ENCODE data around the gene NUPR1.
"Not testable (repeated sequence)": the region's sequence is repeated elsewhere in the genome, so short reads cannot be mapped to it uniquely, and the experiment has no call there.

Gene NUPR1

DNA sequence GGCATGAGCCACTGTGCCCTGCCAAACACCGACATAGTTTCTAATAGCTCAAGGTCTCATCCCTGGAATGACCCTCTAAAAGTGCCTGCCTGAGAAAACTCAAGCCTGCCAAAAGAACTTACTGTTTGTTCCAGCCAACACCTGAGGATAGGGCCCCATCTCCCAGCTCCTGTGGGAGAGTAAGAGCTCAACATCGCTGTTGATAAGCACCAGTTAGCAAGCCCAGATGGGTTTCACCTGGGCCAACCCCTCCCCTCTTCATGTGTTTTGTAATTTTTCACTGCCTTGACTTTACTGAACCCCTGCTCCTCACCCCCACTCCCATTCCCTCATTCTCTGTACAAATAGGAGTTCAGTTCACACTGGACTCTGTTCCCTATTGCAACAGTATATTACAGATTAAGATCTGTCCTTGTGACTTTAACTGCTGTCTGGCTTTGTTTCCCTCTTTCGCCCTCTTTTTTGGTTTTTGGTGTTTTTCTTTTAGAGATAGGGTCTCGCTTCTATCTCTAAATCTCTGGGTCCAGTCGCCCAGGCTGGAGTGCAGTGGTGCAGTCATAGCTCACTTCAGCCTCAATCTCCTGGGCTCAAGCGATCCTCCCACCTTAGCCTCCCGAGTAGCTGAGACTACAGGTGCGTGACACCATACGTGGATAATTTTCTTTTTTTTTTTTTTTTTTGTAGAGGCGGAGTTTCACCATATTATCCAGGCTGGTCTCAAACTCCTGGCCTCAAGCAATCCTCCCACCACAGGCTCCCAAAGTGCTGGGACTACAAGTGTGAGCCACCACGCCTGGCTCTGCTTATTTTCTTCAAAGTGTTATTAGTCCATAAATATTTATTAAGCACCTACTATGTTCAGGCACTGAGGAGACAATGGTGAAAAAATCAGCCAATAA is 12.3 kb downstream of the NUPR1 start:
- DNase-seq (ENCODE audit: low spot score) = no peak

DNA sequence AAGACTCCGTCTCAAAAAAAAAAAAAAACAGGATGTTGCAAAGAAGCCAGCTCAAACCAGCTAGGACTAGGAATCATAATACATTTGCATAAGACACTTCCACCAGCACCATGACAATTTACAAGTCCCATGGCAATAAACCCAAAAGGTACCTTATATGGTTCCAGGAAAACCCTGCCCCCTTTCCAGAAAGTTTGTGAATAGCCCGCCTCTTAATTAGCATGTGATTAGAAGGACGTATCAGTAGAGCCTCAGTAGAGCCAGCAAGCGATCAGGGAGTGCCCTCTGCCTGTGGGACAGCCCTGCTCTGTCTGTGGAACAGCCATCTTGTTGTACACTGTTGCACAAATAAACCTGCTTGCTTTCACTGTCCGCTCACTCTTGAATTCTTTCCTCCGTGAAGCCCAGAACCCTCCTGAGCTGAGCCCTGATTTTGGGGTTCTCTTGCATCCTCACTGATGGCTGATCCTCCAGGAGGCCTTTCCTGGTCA is 14.0 kb downstream of the NUPR1 start:
- DNase-seq (ENCODE audit: low spot score) = no peak

DNA sequence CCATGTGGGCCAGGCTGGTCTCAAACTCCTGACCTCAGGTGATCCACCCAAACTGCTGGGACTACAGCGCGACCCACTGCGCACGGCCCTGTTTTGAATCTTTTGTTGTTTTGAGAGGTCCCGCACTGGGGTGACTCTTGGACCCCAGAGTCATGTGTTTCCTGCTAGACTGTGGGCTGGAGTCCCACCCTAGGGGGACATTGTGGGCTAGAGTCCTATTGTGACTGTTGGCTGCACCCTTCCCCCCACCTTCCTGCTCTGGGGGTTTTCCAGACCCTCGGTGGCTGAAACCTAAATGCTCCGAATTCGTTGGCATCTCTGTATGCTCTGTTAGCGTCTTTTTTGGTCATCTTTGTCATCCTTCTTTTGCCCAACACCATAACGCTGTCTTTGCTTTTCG is 16.0 kb downstream of the NUPR1 start:
- DNase-seq (ENCODE audit: low spot score) = no peak

DNA sequence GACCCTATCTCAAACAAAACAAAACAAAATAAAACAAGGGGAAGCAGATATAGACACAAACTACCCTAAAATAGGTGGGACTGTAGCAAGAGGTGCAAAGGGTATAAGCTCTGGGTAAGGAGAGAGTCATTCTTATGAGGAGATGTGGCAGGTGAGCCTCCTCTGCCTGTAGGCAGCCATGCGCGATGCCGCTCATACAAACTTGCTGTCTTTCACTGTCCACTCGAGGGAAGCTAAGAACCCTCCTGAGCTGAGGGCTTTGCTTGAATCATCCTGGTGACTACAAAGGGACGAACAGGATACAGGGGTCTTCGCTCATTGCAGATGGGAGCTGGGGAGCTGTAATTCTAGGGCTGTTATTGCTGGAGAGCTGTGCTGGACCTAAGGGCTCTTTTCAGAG is 17.3 kb downstream of the NUPR1 start:
- DNase-seq (ENCODE audit: low spot score) = no peak

DNA sequence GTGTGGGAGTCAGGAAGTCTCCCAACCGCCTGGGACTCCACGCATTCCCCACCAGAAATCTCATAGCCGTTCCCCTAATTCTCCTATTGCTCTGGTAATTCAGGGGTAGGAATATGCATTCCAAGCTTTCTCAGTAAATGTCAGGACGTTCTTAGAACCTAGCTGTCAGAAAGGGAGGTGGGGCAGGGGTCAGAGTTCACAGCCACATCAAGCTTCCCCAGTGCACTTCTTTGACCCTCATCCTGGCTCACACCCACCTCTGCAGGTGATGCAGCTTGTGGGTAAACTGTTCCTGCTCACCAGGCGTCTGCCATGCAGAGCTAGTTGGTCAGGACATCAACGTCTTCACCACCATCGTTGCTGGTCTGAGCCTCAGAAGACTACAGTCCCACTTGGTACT is 18.1 kb downstream of the NUPR1 start:
- DNase-seq (ENCODE audit: low spot score) = no peak

DNA sequence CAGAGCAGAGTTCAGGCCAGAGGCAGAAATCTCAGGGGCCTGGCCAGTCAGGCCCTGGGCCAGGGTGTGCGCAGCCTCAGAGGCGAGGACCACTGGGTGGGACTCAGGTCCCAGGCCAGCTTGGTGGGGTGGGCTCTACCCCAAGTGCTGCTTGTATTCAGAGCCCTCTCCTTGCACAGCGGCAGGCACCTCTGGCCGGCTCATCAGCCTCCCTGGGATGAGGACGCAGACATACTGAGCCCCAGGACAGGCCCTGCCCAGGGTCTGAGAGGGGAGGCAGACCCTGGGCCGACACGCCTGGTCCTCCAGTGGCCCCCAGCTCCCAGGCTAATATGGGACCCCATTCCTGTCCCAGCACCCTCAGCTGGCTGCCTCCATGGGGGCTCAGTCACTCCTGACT is 24.5 kb downstream of the NUPR1 start:
- DNase-seq (ENCODE audit: low spot score) = no peak

DNA sequence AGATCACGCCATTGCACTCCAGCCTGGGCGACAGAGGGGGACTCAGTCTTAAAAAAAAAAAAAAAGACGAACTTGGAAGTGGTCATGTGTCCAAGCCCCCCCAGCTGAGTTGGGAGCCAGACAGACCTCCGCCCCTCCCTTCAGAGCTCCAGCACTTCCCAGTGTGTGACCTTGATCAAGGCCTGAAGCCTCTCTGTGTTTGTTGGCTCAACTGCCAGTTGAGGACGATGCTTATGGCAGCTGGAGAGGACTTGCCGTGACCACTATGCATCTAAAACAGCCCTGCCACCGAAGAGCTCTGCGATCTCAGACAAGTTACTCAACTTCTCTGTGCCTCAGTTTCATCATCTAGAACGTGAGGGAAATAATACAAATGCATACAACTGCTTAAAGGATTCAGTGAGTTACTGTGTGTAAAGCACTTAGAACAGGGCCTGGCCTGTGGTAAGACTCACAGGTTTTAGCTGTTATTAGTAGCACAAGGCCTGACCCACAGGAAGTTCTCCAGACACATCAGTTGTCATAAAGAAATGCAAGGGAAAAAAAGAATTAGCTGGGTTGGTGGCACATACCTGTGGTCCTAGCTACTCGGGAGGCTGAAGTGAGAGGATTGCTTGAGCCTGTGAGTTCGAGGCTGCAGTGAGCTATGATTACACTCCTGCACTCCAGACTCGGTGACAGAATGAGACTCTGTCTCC is 25.1 kb downstream of the NUPR1 start:
- no peak for DNase-seq (ENCODE audit: low spot score)

DNA sequence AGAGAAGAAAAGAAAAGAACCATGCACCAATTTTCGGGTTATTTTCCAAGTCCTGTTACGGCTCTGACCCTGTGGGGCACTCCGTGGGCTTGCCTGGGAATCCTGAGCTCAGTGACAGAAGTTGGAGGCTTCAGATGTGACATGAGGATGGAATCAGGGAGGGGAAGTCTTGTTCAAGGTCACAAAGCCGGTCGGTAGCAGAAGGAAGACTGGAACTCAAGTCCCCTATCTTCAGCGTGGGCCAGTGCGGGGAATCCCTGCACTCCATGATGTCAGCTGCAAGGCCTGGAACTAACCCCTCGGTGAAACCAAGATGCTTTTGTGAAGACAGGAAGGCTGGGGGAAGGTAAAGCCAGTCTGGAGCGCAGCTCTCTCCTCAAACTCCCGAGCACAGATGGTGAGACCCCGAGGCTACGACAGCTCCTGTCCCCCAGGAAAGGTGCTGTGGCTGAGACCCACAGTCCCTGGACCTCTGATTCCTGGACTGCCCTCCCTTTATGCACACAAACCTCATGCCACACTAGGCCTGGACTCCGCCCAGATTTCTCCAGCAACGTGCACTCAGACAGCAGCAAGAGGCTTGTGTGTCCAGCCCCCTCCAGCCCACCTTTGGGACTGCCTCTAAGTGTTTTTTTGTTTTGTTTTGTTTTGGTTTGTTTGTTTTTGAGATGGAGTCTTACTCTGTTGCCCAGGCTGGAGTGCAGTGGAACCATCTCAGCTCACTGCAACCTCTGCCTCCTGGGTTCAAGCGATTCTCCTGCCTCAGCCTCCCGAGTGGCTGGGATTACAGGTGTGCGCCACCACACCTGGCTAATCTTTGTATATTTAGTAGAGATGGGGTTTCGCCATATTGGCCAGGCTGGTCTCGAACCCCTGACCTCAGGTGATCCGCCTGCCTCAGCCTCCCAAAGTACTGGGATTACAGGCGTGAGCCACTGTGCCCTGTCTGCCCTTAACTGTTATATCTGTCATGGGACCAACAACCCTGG is 26.7 kb downstream of the NUPR1 start:
- no peak for DNase-seq (ENCODE audit: low spot score)

DNA sequence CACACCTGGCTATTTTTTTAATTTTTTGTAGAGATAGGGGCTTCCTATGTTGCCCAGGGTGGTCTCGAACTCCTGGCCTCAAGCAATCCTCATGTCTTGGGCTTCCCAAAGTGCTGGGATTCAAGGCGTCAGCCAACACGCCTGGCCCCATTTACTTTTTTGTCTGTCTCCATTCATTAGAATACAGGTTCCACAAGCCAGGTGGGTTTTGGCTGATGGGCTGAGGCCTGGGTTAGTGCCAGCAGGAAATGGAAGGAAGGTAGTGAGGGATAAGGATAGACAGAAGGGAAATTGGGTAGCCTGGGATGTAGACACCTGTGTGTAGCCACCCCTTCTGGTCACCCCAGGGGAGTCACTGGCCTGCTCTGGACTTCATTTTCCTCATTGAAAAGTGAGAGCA is 27.7 kb downstream of the NUPR1 start:
- no peak for DNase-seq (ENCODE audit: low spot score)

DNA sequence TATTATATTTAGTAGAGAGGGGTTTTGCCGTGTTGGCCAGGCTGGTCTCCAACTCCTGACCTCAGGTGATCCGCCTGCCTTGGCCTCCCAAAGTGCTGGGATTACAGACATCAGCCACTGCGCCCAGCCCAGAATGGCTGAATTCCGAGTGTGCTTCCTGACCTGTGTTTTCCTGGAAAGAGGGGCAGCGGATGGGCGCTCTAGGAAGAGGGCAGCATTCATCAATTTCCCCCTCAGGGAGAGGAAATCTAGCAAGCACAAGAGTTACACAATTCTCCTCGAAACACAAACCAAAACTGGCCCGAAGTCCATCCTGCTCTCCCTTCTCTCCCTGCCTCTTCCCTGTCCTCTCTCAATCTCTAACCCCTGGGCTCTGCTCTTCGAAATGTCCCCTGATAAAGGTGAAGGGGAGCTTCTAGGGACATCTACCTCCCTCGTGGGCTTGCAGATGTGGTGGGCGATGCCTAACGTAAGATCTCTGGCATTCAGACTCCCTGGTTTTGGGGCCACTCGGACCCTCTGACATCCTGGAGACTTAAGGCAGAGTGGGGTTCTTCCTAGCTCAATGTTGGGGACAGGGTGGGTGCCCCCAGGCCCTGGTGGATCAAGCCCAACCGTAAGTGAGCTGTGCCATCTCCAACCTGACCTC is 33.2 kb downstream of the NUPR1 start:
- no peak for DNase-seq (ENCODE audit: low spot score)

DNA sequence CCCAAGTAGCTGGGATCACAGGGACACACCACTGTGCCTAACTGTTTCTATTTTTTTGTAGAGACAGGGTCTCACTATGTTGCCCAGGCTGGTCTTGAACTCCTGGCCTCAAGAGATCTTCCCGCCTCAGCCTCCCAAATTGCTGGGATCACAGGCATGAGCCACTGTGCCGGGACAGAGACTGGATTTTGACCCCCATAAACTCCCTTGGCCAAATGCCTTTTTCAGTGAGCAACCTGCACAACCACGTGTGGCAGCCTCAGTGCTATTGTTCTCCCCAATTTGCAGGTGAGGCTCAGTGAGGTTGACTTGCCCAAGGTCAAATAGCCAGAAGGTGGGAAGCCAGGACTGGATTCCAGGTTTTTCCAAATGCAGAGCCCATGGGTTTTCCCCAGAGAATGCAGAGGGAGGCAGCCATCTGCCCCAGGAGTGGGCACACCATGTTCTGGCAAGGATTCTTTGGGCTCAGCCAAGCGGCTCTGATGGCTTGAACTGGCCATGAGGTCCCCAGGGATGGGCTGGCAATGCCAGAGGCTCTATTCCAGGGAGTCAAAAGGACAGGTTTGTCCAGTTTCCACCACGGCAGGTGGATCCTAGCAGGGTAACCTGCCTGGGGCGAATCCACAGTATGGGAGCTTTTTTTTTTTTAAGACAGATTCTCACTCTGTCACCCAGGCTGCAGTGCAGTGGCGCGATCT is 33.9 kb downstream of the NUPR1 start:
- DNase-seq (ENCODE audit: low spot score) = peak; percentile 57

DNA sequence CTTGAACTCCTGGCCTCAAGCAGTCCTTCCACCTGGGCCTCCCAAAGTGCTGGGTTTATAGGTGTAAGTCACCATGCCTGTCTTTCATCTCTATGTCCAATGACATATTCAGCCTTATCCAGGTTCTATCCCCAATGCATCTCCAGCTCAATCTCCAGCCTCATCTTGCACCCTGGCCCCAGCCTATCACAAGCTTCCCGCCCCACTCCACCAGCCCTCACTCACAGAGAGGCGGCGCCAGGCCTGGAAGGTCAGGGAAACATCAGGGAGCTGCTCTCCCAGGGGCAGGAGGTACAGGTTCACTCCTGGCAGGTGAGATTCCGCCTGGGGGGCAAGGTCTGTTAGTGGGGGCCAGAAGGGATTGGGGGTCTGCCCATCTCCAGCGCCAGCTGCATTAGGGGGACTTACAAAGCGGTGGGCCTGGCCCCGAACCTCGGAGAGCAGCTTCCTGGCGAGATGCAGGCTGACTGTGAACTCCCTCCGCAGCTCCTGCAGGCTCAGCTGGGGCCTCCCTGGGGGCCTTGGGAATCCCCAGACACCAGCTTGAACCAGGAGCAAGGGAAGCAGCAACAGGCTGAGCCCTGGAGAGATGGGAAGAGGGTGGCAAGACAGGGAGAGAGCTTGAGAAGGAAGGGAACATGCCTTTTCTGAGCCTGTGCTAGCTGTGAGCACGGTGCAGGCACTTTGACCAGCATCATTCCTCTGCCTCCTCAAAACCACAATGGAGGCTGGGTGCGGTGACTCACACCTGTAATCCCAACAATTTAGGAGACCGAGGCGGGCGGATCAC is 35.1 kb downstream of the NUPR1 start:
- DNase-seq (ENCODE audit: low spot score) = no peak

DNA sequence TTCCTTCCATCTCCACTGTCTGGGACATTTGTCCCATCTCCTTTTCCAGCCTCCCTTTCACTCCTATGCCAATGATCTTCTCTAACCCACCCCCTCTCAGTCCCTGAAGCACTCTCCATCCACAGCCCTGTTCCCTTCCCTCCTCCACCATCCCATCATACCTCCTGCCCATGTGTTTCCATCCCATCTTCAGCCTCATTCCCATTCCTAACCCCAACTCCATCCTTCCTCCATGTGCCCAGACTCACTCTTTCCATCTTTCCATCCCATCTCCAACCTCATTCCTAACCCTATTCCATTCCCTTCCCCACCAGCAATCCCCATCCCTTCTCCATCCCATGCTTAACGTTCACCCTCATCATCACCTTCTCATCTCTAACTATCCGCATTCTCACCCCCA is 36.5 kb downstream of the NUPR1 start:
- no peak for DNase-seq (ENCODE audit: low spot score)

DNA sequence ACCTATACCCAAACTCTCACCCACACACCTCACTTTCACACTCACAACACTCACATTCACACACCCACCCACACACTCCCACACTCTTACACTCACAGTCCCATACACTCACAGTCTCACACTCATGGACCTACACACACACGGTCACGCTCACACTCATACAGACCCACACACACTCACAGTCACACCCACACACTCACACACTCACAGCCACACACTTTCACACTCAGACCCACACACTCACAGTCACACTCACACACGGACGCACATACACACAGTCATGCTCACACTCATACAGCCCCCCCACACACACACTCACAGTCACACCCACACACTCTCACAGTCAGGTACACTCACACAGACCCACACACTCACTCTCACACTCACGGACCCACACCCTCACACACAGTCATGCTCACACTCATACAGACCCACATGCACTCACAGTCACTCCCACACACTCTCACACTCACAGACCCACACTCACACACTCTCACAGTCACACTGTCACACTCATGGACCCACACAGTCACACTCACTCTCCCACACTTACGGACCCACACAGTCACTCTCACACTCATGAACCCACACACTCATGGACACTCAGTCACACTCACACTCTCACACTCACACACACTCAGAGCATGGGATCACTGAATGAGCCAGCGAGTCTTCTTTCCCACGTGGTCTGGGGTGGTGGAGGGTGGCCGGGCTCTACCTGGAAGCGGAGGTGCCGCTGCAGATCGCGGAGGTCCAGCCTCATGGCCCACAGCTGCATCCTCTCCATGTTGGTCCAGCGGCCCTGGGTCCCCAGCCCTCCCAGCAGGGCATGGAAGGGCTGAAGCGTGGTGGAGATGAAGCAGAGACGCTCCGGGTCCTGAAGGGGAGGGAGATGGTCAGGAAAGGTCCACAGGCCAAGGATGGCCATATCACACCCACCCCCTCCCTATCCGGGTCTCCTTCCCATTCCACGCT is 37.2 kb downstream of the NUPR1 start:
- DNase-seq (ENCODE audit: low spot score) = no peak

DNA sequence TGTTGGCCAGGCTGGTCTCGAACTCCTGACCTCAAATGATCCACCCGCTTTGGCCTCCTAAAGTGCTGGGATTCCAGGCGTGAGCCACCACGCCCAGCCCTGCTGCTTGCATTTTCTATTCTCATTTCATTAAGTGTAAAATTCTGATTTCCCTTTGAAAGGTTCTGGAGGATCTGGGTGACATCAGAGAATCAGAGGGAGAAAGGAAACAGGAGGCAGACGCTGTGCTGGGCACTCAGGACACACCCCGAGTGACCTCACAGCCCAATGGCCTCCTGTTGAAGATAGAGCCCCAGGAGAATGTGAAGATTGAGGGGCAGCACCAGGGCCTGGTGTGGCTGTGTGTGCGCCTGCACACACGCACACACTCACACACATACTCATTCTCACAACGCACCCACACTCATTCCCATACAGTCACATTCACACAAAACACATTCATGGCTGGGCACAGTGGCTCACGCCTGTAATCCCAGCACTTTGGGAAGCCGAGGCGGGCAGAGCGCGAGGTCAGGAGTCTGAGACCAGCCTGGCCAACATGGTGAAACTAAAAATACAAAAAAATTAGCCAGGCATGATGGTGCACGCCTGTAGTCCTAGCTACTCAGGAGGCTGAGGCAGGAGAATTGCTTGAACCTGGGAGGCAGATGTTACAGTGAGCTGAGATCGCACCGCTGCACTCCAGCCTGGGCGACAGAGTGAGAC is 38.1 kb downstream of the NUPR1 start:
- not testable (repeated sequence) for DNase-seq (ENCODE audit: low spot score)

DNA sequence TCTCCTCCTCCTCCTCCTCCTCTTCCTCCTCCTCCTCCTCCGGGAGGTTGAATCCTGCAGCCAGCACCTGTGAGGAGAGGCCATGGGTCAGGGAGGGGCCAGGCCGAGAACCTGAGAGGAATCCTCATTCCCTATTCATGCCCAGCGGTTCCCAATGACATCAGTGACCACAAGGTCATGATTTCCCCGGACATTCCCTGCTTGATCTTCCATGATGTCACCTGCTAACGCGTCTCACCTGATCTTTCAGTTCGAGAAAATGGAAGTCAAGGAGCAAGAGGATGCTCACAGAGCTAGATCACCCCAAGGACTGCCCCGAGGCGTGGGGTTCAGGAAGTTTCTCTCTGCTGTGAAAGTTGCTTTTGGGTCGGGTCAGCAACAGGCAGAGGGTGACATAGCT is 38.9 kb downstream of the NUPR1 start:
- DNase-seq (ENCODE audit: low spot score) = peak; percentile 72

DNA sequence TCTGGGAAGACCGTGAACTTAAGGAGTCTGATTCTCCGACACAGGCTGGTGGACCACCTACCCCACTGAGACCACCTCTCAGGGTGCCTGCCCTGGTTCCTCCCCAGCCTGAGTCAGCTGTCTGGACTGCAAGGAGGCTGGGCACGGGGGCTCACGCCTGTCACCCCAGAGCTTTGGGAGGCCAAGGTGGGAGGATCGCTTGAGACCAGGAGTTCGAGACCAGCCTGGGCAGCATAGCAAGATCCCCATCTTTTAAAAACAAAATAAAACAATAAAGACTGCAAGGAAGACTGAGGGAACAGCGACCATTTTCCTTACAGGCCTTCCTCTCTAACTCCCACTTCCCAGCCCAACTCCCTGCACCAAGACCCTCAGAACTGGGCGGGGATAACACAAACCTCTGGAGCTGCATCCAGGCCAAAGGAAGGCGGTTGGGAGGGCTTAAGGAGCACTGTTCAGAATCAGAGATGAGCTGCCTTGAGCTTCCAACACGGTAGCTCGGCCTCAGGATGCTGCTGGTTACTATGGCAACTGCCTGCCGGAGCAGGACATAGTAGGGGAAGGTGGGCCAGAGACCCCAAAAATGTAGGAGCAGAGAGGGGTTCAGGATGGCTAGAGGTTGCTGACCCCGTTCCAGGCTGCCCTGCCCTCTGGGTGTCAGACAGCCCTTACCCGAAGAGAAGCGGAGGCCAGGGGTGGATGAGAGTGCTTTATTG is 40.0 kb downstream of the NUPR1 start:
- no peak for DNase-seq (ENCODE audit: low spot score)

All from kidney tubule cell (primary cell).